Measurements from ENCODE around the gene PIK3AP1. TPM values are rescaled to one million over a fixed set of nuclear protein-coding genes. Genes with fewer than 3 reads are reported as not detected.

Gene PIK3AP1
- total RNA-seq, 4 donors from 2014 or later = 16.6 to 34.7 (median 29.7) TPM

DNA sequence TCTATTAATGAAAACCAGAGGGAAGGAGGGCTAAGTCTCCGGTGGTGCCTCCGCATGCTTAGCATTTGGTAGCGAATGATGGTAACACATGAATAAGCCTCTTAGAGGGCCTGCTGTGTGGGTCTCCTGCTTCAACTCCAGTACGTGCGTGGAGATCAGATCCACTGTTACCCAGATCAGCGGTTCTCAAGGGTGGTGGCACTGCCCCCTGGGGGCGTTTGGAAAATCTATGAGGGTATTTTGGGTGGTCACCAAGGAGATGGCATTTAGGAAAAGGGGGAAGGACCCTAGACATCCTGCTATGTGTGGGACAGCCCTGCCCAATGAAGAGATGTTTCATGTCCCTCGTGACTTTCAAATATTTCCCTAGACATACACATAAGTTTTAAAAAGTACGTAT, 76.4 kb downstream of the PIK3AP1 start:
- no peak for DNase-seq (ENCODE audit: low spot score)
- no peak for ATAC-seq (ENCODE audit: low FRiP score)
- TF ChIP-seq CTCF (IDR thresholded peaks at IDR 0.05) = no peak

- DNase-seq (ENCODE audit: low spot score) (peak; percentile 54), ATAC-seq (ENCODE audit: low FRiP score) (no peak)
- TF ChIP-seq CTCF (IDR thresholded peaks at IDR 0.05) = no peak
Measured at GRCh38 chr10:96642973-96643372, 77.3 kb downstream of the PIK3AP1 start.

- no peak for TF ChIP-seq CTCF (IDR thresholded peaks at IDR 0.05)
- ATAC-seq (ENCODE audit: low FRiP score) = no peak
- DNase-seq (ENCODE audit: low spot score) = no peak
Measured at GRCh38 chr10:96642530-96642929, 77.8 kb downstream of the PIK3AP1 start.

DNA sequence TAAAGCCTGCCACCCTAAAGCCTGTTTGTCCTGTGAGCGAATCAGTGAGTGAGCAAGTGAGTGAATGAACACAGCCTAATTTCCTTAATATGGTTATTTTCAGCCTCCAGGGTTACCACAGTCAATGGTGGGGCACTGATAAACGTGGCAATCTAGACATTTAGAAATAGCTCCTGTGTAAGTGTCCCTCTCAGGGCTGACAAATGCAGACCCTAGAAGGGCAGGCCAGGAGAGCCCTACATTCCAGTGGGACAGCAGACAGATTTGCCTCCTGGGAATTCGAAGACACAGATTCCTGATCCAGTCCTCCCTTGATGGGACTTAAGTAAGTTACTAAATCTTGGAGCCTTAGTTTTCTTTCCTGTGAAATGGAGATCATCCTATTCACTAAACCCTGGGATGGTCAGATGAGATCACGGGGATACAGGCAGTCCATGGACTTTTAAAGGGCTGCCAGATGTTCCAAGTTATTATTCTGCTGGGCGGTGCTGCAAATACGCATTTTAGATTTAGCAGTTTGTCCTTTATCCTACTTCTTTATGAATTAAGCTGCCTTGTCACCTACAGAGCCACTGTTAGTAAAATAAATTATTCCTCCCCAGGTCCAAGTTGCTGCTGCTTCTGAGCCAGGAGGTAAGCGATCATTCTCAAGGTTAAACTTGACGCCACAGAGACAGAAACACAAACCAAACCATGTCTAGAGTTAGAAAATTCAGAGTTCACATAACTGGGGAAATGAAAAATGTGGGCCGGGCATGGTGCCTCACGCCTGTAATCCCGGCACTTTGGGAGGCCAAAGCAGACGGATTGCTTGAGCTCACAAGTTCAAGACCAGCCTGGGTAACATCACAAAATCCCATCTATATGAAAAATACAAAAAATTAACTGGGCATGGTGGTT, 78.7 kb downstream of the PIK3AP1 start:
- ATAC-seq (ENCODE audit: low FRiP score) (no peak), DNase-seq (ENCODE audit: low spot score) (no peak)
- no peak for TF ChIP-seq CTCF (IDR thresholded peaks at IDR 0.05)

DNA sequence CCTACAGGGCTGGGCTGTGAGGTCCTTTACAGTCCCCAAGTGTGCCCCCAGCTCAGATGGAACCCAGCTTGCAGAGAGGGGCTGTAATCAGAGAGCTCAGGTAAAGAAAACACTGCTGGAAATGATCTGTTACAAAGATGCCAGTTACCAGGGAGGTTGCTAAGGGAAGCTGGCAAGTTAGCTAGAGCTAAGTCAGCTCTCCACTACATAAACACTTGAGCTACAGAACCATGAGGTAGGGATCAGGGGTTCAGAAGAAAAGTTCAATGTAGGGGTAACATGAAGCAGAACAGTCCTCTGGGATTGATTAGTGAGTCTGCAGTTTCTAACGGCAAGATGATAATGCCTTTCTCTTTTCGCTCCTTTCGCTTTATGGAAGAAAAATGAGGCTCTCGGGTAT, 80.4 kb downstream of the PIK3AP1 start:
- TF ChIP-seq CTCF (IDR thresholded peaks at IDR 0.05) = no peak
- DNase-seq (ENCODE audit: low spot score) (no peak), ATAC-seq (ENCODE audit: low FRiP score) (peak; percentile 28)

GRCh38 chr10:96638696-96639095, 81.6 kb downstream of the PIK3AP1 start:
- TF ChIP-seq CTCF (IDR thresholded peaks at IDR 0.05) = no peak
- DNase-seq (ENCODE audit: low spot score) (no peak), ATAC-seq (ENCODE audit: low FRiP score) (no peak)

DNA sequence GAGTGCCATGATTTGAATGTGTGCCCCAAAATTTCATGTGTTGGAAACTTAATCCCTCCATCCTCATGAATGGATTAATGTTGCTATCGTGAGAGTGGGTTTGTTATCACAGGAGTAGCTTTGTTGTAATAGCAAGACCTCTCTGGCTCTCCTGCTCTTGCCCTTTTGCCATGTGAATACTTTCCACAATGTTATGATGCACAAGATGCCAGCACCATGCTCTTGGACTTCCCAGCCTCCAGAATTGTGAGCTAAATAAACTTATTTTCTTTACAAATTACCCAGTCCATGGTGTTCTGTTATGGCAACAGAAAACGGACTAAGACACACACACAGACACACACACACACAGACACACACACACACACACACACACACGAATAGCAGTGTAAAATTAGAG, 82.2 kb downstream of the PIK3AP1 start:
- no peak for TF ChIP-seq CTCF (IDR thresholded peaks at IDR 0.05)
- DNase-seq (ENCODE audit: low spot score) = no peak
- ATAC-seq (ENCODE audit: low FRiP score) = no peak
